ENCODE results near the gene HUNK.
"Not testable (repeated sequence)": the region's sequence is repeated elsewhere in the genome, so short reads cannot be mapped to it uniquely, and the experiment has no call there.

Gene HUNK

DNA sequence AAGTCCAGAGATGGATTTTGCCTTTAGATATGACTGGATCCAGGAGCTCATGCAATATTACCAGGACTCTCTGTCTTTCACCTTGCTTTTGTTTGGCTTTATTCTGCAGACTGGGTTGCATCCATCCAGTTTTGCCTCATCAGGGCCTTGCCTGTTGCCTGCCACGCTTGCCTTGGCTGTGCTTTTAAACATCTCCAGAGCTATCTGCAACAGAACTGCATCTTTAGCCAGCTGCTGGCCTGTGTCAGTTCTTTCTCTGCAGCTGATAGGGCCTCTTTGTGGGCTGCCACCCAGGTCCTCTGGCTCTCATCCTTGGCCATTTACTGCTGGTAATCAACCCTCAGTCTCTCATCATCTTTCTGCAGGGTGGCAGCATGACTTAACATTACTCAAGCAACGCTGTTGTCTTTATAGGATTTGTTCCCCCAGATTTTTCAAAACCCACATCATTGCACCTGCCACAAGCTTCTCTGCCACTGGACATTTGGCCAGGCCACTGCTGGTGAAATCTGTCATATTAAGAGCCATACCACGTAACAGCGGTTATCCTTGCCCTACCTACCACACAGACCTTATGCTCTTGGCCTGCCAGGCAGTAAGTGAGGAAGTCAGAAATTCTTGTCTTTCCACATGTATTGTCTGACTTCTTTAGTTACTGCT lies 24.4 kb upstream of the HUNK start:
- no peak overlapping the region for H3K4me3 ChIP-seq (ENCODE audit: low read depth, low read length)
- TF ChIP-seq, protein P1, sequence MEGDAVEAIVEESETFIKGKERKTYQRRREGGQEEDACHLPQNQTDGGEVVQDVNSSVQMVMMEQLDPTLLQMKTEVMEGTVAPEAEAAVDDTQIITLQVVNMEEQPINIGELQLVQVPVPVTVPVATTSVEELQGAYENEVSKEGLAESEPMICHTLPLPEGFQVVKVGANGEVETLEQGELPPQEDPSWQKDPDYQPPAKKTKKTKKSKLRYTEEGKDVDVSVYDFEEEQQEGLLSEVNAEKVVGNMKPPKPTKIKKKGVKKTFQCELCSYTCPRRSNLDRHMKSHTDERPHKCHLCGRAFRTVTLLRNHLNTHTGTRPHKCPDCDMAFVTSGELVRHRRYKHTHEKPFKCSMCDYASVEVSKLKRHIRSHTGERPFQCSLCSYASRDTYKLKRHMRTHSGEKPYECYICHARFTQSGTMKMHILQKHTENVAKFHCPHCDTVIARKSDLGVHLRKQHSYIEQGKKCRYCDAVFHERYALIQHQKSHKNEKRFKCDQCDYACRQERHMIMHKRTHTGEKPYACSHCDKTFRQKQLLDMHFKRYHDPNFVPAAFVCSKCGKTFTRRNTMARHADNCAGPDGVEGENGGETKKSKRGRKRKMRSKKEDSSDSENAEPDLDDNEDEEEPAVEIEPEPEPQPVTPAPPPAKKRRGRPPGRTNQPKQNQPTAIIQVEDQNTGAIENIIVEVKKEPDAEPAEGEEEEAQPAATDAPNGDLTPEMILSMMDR (IDR thresholded peaks at IDR 0.05; ENCODE audit: low read depth, low read length) = no peak
- TF ChIP-seq MYC (IDR thresholded peaks at IDR 0.05; ENCODE audit: low read depth, low read length) = no peak
- no peak for TF ChIP-seq POLR2A (IDR thresholded peaks at IDR 0.05; ENCODE audit: extremely low read depth, insufficient read length)
- TF ChIP-seq, protein P2, sequence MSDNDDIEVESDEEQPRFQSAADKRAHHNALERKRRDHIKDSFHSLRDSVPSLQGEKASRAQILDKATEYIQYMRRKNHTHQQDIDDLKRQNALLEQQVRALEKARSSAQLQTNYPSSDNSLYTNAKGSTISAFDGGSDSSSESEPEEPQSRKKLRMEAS (IDR thresholded peaks at IDR 0.05; ENCODE audit: low read depth, low read length) = no peak
- DNase-seq (ENCODE audit: low read depth) = no peak

DNA sequence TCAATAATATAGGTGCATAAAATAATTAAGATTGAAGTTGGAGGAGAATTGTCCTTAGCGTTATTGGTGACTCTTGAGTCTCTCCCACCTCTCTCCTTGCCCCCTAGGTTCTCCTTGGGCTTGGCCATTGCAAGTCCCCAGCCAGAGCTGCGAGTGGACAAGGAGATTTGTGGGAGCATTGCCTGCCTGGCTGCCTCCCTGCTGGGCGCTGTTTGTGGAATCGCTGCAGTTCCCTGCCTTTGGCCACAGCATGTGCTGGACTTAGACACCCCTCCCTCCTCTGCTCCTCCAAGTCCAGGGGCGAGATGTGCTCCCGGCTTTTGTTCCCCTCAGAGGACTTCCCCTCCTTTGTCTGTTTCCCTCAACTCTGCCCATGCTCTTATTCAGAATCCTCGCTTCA lies 21.9 kb upstream of the HUNK start:
- H3K4me3 ChIP-seq (ENCODE audit: low read depth, low read length) = no peak overlapping the region
- TF ChIP-seq POLR2A (IDR thresholded peaks at IDR 0.05; ENCODE audit: extremely low read depth, insufficient read length) = no peak
- TF ChIP-seq, protein P1 (IDR thresholded peaks at IDR 0.05; ENCODE audit: low read depth, low read length) = no peak
- no peak for TF ChIP-seq MYC (IDR thresholded peaks at IDR 0.05; ENCODE audit: low read depth, low read length)
- TF ChIP-seq, protein P2 (IDR thresholded peaks at IDR 0.05; ENCODE audit: low read depth, low read length) = no peak
- DNase-seq (ENCODE audit: low read depth) = no peak

DNA sequence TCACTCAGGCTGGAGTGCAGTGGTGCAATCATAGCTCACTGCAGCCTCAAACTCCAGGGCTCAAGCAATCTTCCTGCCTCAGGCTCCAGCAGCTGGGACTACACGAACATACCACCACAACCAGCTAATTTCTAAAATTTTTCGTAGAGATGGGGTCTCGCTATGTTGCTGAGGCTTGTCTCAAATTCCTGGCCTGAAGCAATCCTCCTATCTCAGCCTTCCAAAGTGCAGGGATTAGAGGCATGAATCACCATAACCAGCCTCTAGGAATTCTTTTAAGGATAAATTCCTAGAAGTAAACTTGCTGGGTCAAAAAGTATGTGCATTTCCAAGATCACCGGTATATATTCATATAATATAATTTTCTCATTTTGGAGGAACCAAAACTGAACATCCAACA lies 17.6 kb upstream of the HUNK start:
- TF ChIP-seq, protein P2 (IDR thresholded peaks at IDR 0.05; ENCODE audit: low read depth, low read length) = no peak
- no peak for TF ChIP-seq MYC (IDR thresholded peaks at IDR 0.05; ENCODE audit: low read depth, low read length)
- TF ChIP-seq, protein P1 (IDR thresholded peaks at IDR 0.05; ENCODE audit: low read depth, low read length) = no peak
- no peak for TF ChIP-seq POLR2A (IDR thresholded peaks at IDR 0.05; ENCODE audit: extremely low read depth, insufficient read length)
- no peak for DNase-seq (ENCODE audit: low read depth)
- H3K4me3 ChIP-seq (ENCODE audit: low read depth, low read length) = no peak overlapping the region

DNA sequence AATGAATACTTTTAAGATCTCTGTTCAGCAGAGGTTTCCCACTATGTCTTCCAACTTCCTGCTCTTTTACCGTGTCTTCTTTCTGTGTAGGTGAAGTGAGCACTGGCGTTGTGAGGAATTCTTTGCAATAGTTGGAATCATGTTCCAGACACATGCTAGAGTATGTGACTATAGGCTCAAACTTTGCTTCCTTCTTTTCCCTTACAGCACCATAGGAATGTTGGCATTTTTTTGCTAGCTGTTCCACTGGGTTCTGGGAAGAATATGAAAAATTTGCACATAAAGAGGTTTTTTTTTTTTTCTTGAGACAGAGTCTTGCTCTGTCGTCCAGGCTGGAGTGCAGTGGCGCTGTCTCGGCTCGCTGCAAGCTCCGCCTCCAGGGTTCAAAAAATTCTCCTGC lies 15.7 kb upstream of the HUNK start:
- TF ChIP-seq, protein P2 (IDR thresholded peaks at IDR 0.05; ENCODE audit: low read depth, low read length) = no peak
- TF ChIP-seq, protein P1 (IDR thresholded peaks at IDR 0.05; ENCODE audit: low read depth, low read length) = no peak
- no peak for TF ChIP-seq POLR2A (IDR thresholded peaks at IDR 0.05; ENCODE audit: extremely low read depth, insufficient read length)
- TF ChIP-seq MYC (IDR thresholded peaks at IDR 0.05; ENCODE audit: low read depth, low read length) = no peak
- no peak for DNase-seq (ENCODE audit: low read depth)
- no peak overlapping the region for H3K4me3 ChIP-seq (ENCODE audit: low read depth, low read length)

DNA sequence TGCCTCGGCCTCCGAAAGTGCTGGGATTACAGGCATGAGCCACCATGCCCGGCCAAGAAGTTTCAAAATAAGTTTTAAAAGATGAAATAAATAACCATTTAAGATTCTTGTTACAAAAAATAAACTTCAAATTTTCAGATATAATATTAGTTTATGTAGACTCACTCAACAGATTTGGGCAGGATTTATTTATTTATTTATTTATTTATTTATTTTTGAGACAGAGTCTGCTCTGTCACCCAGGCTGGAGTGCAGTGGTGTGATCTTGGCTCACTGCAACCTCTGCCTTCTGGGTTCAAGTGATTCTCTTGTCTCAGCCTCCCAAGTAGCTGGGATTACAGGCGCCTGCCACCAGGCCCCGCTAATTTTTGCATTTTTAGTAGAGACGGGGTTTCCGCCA lies 15.2 kb upstream of the HUNK start:
- not testable (repeated sequence) for H3K4me3 ChIP-seq (ENCODE audit: low read depth, low read length); DNase-seq (ENCODE audit: low read depth)

DNA sequence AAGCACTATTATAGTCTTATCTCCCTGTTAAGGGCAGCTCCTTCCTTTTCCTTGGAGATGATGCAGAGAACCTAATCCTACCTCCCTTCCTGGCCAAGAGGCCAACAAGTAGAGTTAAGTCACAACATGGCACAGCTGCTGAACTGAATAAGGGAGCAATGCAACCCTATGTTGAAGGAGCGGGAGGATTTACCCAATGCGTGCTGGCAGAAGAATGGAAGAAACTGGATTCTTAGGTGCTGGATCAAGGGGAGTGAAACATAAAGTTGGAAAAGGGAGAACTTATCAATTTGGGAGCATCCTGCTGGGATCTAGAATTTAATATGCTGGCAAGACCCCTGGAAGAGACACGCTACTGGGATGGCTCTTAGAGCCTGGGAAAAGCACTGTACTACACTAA lies 12.0 kb upstream of the HUNK start:
- TF ChIP-seq, protein P1 (IDR thresholded peaks at IDR 0.05; ENCODE audit: low read depth, low read length) = no peak
- TF ChIP-seq, protein P2 (IDR thresholded peaks at IDR 0.05; ENCODE audit: low read depth, low read length) = no peak
- TF ChIP-seq POLR2A (IDR thresholded peaks at IDR 0.05; ENCODE audit: extremely low read depth, insufficient read length) = no peak
- no peak for TF ChIP-seq MYC (IDR thresholded peaks at IDR 0.05; ENCODE audit: low read depth, low read length)
- no peak overlapping the region for H3K4me3 ChIP-seq (ENCODE audit: low read depth, low read length)
- DNase-seq (ENCODE audit: low read depth) = no peak
